HepG2 (cell line): ENCODE results near the gene EEF1A2. TPM values are rescaled to one million over a fixed set of nuclear protein-coding genes. Genes with fewer than 3 reads are reported as not detected.

Experiments used
- AFF4 ChIP-seq: sonication (generic); formaldehyde crosslinking; IDR thresholded peaks from 2 replicates; pipeline ENCODE4 v1.4.0; 2020; ENCODE audit warnings: missing genetic modification reagents
- AGO1 ChIP-seq: fragments of 200-400 bp; formaldehyde crosslinking; IDR thresholded peaks from 2 replicates; pipeline ENCODE4 v1.6.1; 2017; ENCODE audit warnings: mild to moderate bottlenecking, low read depth, low read length, moderate library complexity; ENCODE audit not compliant: poor library complexity, severe bottlenecking
- CC2D1A ChIP-seq: sonication (generic); formaldehyde crosslinking; IDR thresholded peaks from 2 replicates; pipeline ENCODE4 v1.8.1; 2023; ENCODE audit warnings: mild to moderate bottlenecking, missing genetic modification reagents
- CTCF ChIP-seq: sonication (generic); formaldehyde crosslinking; IDR thresholded peaks from 2 replicates; pipeline ENCODE4 v1.5.0; 2020; ENCODE audit warnings: mild to moderate bottlenecking, missing genetic modification reagents, moderate library complexity
- KLF9 ChIP-seq: IDR thresholded peaks from 2 replicates; pipeline ENCODE4 v1.6.1; 2016; ENCODE audit warnings: low read depth
- MED8 ChIP-seq: sonication (generic); formaldehyde crosslinking; IDR thresholded peaks from 2 replicates; pipeline ENCODE4 v1.8.1; 2023; ENCODE audit warnings: mild to moderate bottlenecking, missing genetic modification reagents; ENCODE audit not compliant: insufficient replicate concordance
- MXD1 ChIP-seq: sonication (generic); formaldehyde crosslinking; IDR thresholded peaks from 2 replicates; pipeline ENCODE4 v1.4.0; 2020; ENCODE audit warnings: mild to moderate bottlenecking, missing genetic modification reagents
- MXD4 ChIP-seq: IDR thresholded peaks from 2 replicates; pipeline ENCODE4 v1.6.1; 2016; ENCODE audit warnings: mild to moderate bottlenecking, missing biosample characterization, missing genetic modification reagents
- NFIB ChIP-seq: sonication (generic); formaldehyde crosslinking; IDR thresholded peaks from 2 replicates; pipeline ENCODE4 v1.9.0; 2021; ENCODE audit warnings: missing genetic modification reagents, mild to moderate bottlenecking, borderline replicate concordance
- NFKB2 ChIP-seq: sonication (generic); formaldehyde crosslinking; IDR thresholded peaks from 2 replicates; pipeline ENCODE4 v1.4.0; 2020; ENCODE audit warnings: missing genetic modification reagents, borderline replicate concordance
- NRL ChIP-seq: sonication (generic); formaldehyde crosslinking; IDR thresholded peaks from 2 replicates; pipeline ENCODE4 v1.5.0; 2020; ENCODE audit warnings: missing genetic modification reagents, mild to moderate bottlenecking, moderate library complexity, borderline replicate concordance
- RCOR2 ChIP-seq: IDR thresholded peaks from 2 replicates; pipeline ENCODE4 v1.6.1; 2016; ENCODE audit warnings: missing biosample characterization, missing genetic modification reagents
- RFX1 ChIP-seq: fragments of 450-650 bp; IDR thresholded peaks from 2 replicates; pipeline ENCODE4 v1.6.1; 2017
- TRIM24 ChIP-seq: sonication (generic); formaldehyde crosslinking; IDR thresholded peaks from 2 replicates; pipeline ENCODE4 v1.8.0; 2022; ENCODE audit warnings: mild to moderate bottlenecking, missing genetic modification reagents
- TSC22D2 ChIP-seq: sonication (generic); formaldehyde crosslinking; IDR thresholded peaks from 2 replicates; pipeline ENCODE4 v1.5.1; 2020; ENCODE audit warnings: missing genetic modification reagents, mild to moderate bottlenecking, borderline replicate concordance
- UBTF ChIP-seq: sonication (generic); formaldehyde crosslinking; IDR thresholded peaks from 2 replicates; pipeline ENCODE4 v1.4.0; 2020; ENCODE audit warnings: mild to moderate bottlenecking, missing genetic modification reagents
- XBP1 ChIP-seq: sonication (generic); formaldehyde crosslinking; IDR thresholded peaks from 2 replicates; pipeline ENCODE4 v1.5.0; 2020; ENCODE audit warnings: missing genetic modification reagents
- XRCC5 ChIP-seq: fragments of 200-400 bp; formaldehyde crosslinking; optimal IDR thresholded peaks from 2 replicates; pipeline ENCODE3; 2017; ENCODE audit warnings: mild to moderate bottlenecking, low read length
- ZBTB3 ChIP-seq: sonication (generic); formaldehyde crosslinking; IDR thresholded peaks from 2 replicates; pipeline ENCODE4 v1.4.0; 2020; ENCODE audit warnings: low read depth, mild to moderate bottlenecking, moderate library complexity, missing genetic modification reagents, borderline replicate concordance
- ZFP82 ChIP-seq: sonication (generic); formaldehyde crosslinking; IDR thresholded peaks from 2 replicates; pipeline ENCODE4 v1.5.1; 2020; ENCODE audit warnings: mild to moderate bottlenecking, missing genetic modification reagents, borderline replicate concordance
- ZNF878 ChIP-seq: sonication (generic); formaldehyde crosslinking; IDR thresholded peaks from 2 replicates; pipeline ENCODE4 v1.8.1; 2023; ENCODE audit warnings: mild to moderate bottlenecking, missing genetic modification reagents, moderate library complexity
- ZSCAN31 ChIP-seq: sonication (generic); formaldehyde crosslinking; IDR thresholded peaks from 2 replicates; pipeline ENCODE4 v1.5.0; 2020; ENCODE audit warnings: low read depth, mild to moderate bottlenecking, missing genetic modification reagents
- polyA plus RNA-seq, 8 experiments: library from polyadenylated mRNA; depleted of rRNA in 3 of 8; stranded (reverse) in 7 of 8; unstranded in 1 of 8; fragments of >200 nt; fragmentation: Illumina TruSeq in 4 of 8; extraction: Trizol in 4 of 8; gene quantifications; 2 replicates each; pipeline versions ENCODE4 v1.2.1 to v1.2.3, GENCODE V29; 2011 to 2016; ENCODE audit warnings: low read depth in 4 of 8, missing spikeins in 1 of 8, mixed read lengths in 1 of 8; ENCODE audit not compliant: insufficient read depth in 1 of 8
- total RNA-seq, 5 experiments: library from RNA; depleted of rRNA; stranded (reverse); fragments of >200 nt; fragmentation: Illumina TruSeq; extraction: Trizol; gene quantifications; 2 replicates each; pipeline ENCODE4 v1.2.3, GENCODE V29; 2016; ENCODE audit warnings: low read depth in 1 of 5

EEF1A2 gene
- total and polyA plus RNA-seq, 2 of the 13 experiments (the other 11 are each of a cell fraction or from before 2014, with no cell fraction given), result 0.44 to 0.87 TPM

- TF ChIP-seq XRCC5 (peak; percentile 90), AFF4 (CRISPR knock-in tag) (no peak), CTCF (CRISPR knock-in tag) (peak; percentile 99), MXD1 (CRISPR knock-in tag) (no peak; the same call in none of the 2 replicates), KLF9 (CRISPR knock-in tag) (no peak), MED8 (CRISPR knock-in tag) (no peak), ZFP82 (peak; percentile 44; the same call in 1 of the 2 replicates), NFIB (CRISPR knock-in tag) (no peak), NFKB2 (CRISPR knock-in tag) (peak; percentile 97), NRL (peak; percentile 94), ZNF878 (CRISPR knock-in tag) (no peak; the same call in 1 of the 2 replicates), ZBTB3 (CRISPR knock-in tag) (no peak; the same call in 1 of the 2 replicates), CC2D1A (CRISPR knock-in tag) (no peak), TSC22D2 (CRISPR knock-in tag) (peak; percentile 63; the same call in 1 of the 2 replicates), RFX1 (no peak), ZSCAN31 (CRISPR knock-in tag) (peak; percentile 74; the same call in 1 of the 2 replicates), XBP1 (CRISPR knock-in tag) (no peak), TRIM24 (CRISPR knock-in tag) (no peak), AGO1 (peak; percentile 83), UBTF (CRISPR knock-in tag) (peak; percentile 89), RCOR2 (CRISPR knock-in tag) (no peak), MXD4 (CRISPR knock-in tag) (peak; percentile 92)
These were observed 38.8 kb upstream of the EEF1A2 start (continued) for GRCh38 chr20:63537525-63538203.
